Keratinocyte (primary cell): ENCODE measurements around the gene ANKMY2. TPM values are rescaled to one million over a fixed set of nuclear protein-coding genes. Genes with fewer than 3 reads are reported as not detected.

ENCODE experiments used
- DNase-seq: peaks from one replicate; pipeline ENCODE4 v3.0.0-alpha.2; 2011; ENCODE audit warnings: low read depth, missing footprints, low spot score
- FAIRE-seq: peaks from 2 replicates; lab custom pipeline; 2011; peaks lifted over from hg19 to GRCh38; lab: Jason Lieb, UNC
- H2AFZ ChIP-seq: 2 replicates; pipeline ENCODE4 v1.6.0; 2012; ENCODE audit warnings: low read length, control low read depth, inconsistent platforms; ENCODE audit not compliant: control insufficient read depth
- H3K27ac ChIP-seq: 2 replicates; pipeline ENCODE4 v1.5.1; 2011; ENCODE audit warnings: low read length; ENCODE audit not compliant: control insufficient read depth, insufficient read depth
- H3K27me3 ChIP-seq: 3 replicates; pipeline ENCODE4 v1.6.0; 2011; ENCODE audit warnings: low read length; ENCODE audit not compliant: control insufficient read depth, insufficient read depth; ENCODE audit errors: extremely low read depth
- H3K36me3 ChIP-seq, 2 experiments: 2 replicates in 1 of 2; 3 replicates in 1 of 2; pipeline ENCODE4 v1.5.1; 2011; ENCODE audit warnings: low read length in 2 of 2, mild to moderate bottlenecking in 1 of 2; ENCODE audit not compliant: control insufficient read depth in 2 of 2, insufficient read depth in 2 of 2; ENCODE audit errors: extremely low read depth in 1 of 2
- H3K4me1 ChIP-seq: 3 replicates; pipeline ENCODE4 v1.5.1; 2011; ENCODE audit warnings: low read length; ENCODE audit not compliant: control insufficient read depth, insufficient read depth; ENCODE audit errors: extremely low read depth
- H3K4me2 ChIP-seq: 3 replicates; pipeline ENCODE4 v1.6.0; 2011; ENCODE audit warnings: low read depth, low read length; ENCODE audit not compliant: control insufficient read depth, insufficient read depth; ENCODE audit errors: extremely low read depth
- H3K4me3 ChIP-seq, 3 experiments: fragments of 200-600 bp in 1 of 3; sonication (generic) in 1 of 3; 2 replicates in 2 of 3; 3 replicates in 1 of 3; pipeline ENCODE4 v1.5.1; 2011 to 2016; ENCODE audit warnings: low read length in 3 of 3, mild to moderate bottlenecking in 3 of 3, control low read depth in 2 of 3, inconsistent platforms in 1 of 3, low read depth in 1 of 3, mixed read lengths in 1 of 3, mixed run types in 1 of 3, moderate library complexity in 1 of 3; ENCODE audit not compliant: control insufficient read depth in 2 of 3, insufficient read depth in 2 of 3; ENCODE audit errors: extremely low read depth in 1 of 3
- H3K79me2 ChIP-seq: 2 replicates; pipeline ENCODE4 v1.6.0; 2012; ENCODE audit warnings: low read length; ENCODE audit not compliant: control insufficient read depth, insufficient read depth
- H3K9ac ChIP-seq: 3 replicates; pipeline ENCODE4 v1.6.0; 2011; ENCODE audit warnings: low read length; ENCODE audit not compliant: control insufficient read depth, insufficient read depth; ENCODE audit errors: extremely low read depth
- H3K9me1 ChIP-seq: 3 replicates; pipeline ENCODE4 v1.6.0; 2011; ENCODE audit warnings: low read length; ENCODE audit not compliant: control insufficient read depth, insufficient read depth; ENCODE audit errors: extremely low read depth
- H3K9me3 ChIP-seq: 2 replicates; pipeline ENCODE4 v1.5.1; 2012; ENCODE audit warnings: low read depth, low read length; ENCODE audit not compliant: control insufficient read depth
- H4K20me1 ChIP-seq: 3 replicates; pipeline ENCODE4 v1.6.0; 2011; ENCODE audit warnings: low read length; ENCODE audit not compliant: control insufficient read depth, insufficient read depth; ENCODE audit errors: extremely low read depth
- CTCF ChIP-seq, 3 experiments: IDR thresholded peaks in 1 of 3; conservative IDR thresholded peaks in 1 of 3; optimal IDR thresholded peaks in 1 of 3; 2 replicates in 2 of 3; 3 replicates in 1 of 3; pipeline versions ENCODE3 to v1.5.1; 2011; ENCODE audit warnings: low read length in 3 of 3, mild to moderate bottlenecking in 3 of 3, moderate library complexity in 2 of 3, control low read depth in 1 of 3, inconsistent platforms in 1 of 3; ENCODE audit not compliant: insufficient read depth in 2 of 3; ENCODE audit errors: extremely low read depth in 1 of 3
- EZH2 ChIP-seq: IDR thresholded peaks from one replicate; pipeline ENCODE4 v1.6.1; 2012; ENCODE audit warnings: inconsistent platforms, mild to moderate bottlenecking, low read length, moderate library complexity
- dilution Hi-C: fragments of 300-500 bp; cut with MboI; formaldehyde crosslinking; loops from one replicate; pipeline ENCODE4 v1.7.0; 2020; ENCODE audit warnings: low sequenced_read_pairs; ENCODE audit not compliant: extremely low pct_ligation_motif_present
- polyA plus RNA-seq, 5 experiments: library from polyadenylated mRNA; depleted of rRNA in 3 of 5; stranded (reverse) in 3 of 5; stranded (forward) in 1 of 5; unstranded in 1 of 5; fragments of >200 nt; gene quantifications; 1 replicate in 1 of 5; 2 replicates in 3 of 5; 3 replicates in 1 of 5; pipeline versions ENCODE4 v1.2.1 to v1.2.3, GENCODE V29; 2011 to 2012; ENCODE audit warnings: missing spikeins in 2 of 5, low read depth in 1 of 5, low replicate concordance in 1 of 5

The ANKMY2 gene
- polyA plus RNA-seq, 1 donor (not counting 4 experiments of a cell fraction or from before 2014, with no cell fraction given): 13.3 TPM

GRCh38 chr7:16650266-16650665 is 4.7 kb upstream of the ANKMY2 start:
- Histone ChIP-seq H3K36me3 (no peaks in the 10 kb centered on the region), H3K27me3 (no peaks in the 10 kb centered on the region), H3K79me2 (peaks cover 84% of the 10 kb centered on the region), H3K4me2 (peak overlapping the region; percentile 7), H4K20me1 (peaks cover 6% of the 10 kb centered on the region), H3K9me3 (no peaks in the 10 kb centered on the region), H3K4me3 (no peak overlapping the region), H3K9ac (no peak overlapping the region), H3K4me1 (peaks cover 61% of the 10 kb centered on the region), H2AFZ (no peak overlapping the region), H3K27ac (peak overlapping the region; percentile 37), H3K9me1 (no peaks in the 10 kb centered on the region)
- no peak for TF ChIP-seq EZH2
- TF ChIP-seq CTCF (optimal IDR thresholded peaks at IDR 0.05 in 1 of 3, IDR thresholded peaks at IDR 0.05 in 1 of 3, conservative IDR thresholded peaks at IDR 0.05 in 1 of 3; ENCODE audit: extremely low read depth in 1 of 3, insufficient read depth in 2 of 3, low read length in 3 of 3): no peak
- DNase-seq: no peak
- dilution Hi-C loops: no loop called here
- no peak for FAIRE-seq

GRCh38 chr7:16649196-16649595 is 3.6 kb upstream of the ANKMY2 start:
- FAIRE-seq: no peak
- H3K27me3 ChIP-seq: no peaks in the 10 kb centered on the region

More at GRCh38 chr7:16649196-16649595, 3.6 kb upstream of the ANKMY2 start:
- H3K36me3 ChIP-seq: no peaks in the 10 kb centered on the region
- no peak for DNase-seq
- peak overlapping the region; percentile 87 for H3K4me2 ChIP-seq
- no peak overlapping the region for H3K9ac ChIP-seq
- H3K4me1 ChIP-seq: peaks cover 60% of the 10 kb centered on the region
- TF ChIP-seq CTCF (optimal IDR thresholded peaks at IDR 0.05 in 1 of 3, IDR thresholded peaks at IDR 0.05 in 1 of 3, conservative IDR thresholded peaks at IDR 0.05 in 1 of 3; ENCODE audit: extremely low read depth in 1 of 3, insufficient read depth in 2 of 3, low read length in 3 of 3): no peak
- TF ChIP-seq EZH2: no peak
- H4K20me1 ChIP-seq: peaks cover 6% of the 10 kb centered on the region
- peak overlapping the region; percentile 30 for H3K27ac ChIP-seq
- dilution Hi-C loops: no loop called here
- H3K4me3 ChIP-seq: no peak overlapping the region
- H2AFZ ChIP-seq: no peak overlapping the region
- H3K9me1 ChIP-seq: no peaks in the 10 kb centered on the region
- H3K9me3 ChIP-seq: no peaks in the 10 kb centered on the region
- H3K79me2 ChIP-seq: peaks cover 81% of the 10 kb centered on the region
